Activated CD8-positive, alpha-beta T cell treated with anti-CD3 and anti-CD28 coated beads for 36 hours (primary cell): ENCODE measurements around the gene IMMT. TPM values are rescaled to one million over a fixed set of nuclear protein-coding genes. Genes with fewer than 3 reads are reported as not detected.

ENCODE experiments used
- ATAC-seq: fragments of 200-7000 bp; cut with Tn5 transposase; one replicate; pipeline ENCODE4 v1.10.0; 2021; ENCODE audit warnings: mild to moderate bottlenecking, moderate library complexity
- CTCF ChIA-PET: fragments of 350-600 bp; sonication (Branson Sonifier 250); formaldehyde crosslinking; loops from one replicate; lab custom pipeline; 2021; ENCODE audit warnings: antibody characterized with exemption; lab: Charles Lee
- POLR2A ChIA-PET: fragments of 350-600 bp; sonication (Branson Sonifier 250); formaldehyde crosslinking; loops from one replicate; lab custom pipeline; 2021; ENCODE audit warnings: antibody characterized with exemption; lab: Charles Lee
- DNase-seq: peaks from one replicate; pipeline ENCODE4 v3.0.0-alpha.2; 2020
- H3K27ac Mint-ChIP-seq: one replicate; pipeline ENCODE4 v1.8.0; 2021; ENCODE audit warnings: mild to moderate bottlenecking, mixed read lengths
- H3K27me3 Mint-ChIP-seq: one replicate; pipeline ENCODE4 v1.8.0; 2021; ENCODE audit warnings: mixed read lengths
- H3K36me3 Mint-ChIP-seq: one replicate; pipeline ENCODE4 v1.8.0; 2021; ENCODE audit warnings: low read depth, mixed read lengths
- H3K4me1 Mint-ChIP-seq: one replicate; pipeline ENCODE4 v1.8.0; 2021; ENCODE audit warnings: low read depth, mixed read lengths
- H3K4me3 Mint-ChIP-seq: one replicate; pipeline ENCODE4 v1.8.0; 2021; ENCODE audit warnings: mild to moderate bottlenecking, moderate library complexity, mixed read lengths
- H3K9me3 Mint-ChIP-seq: one replicate; pipeline ENCODE4 v1.8.0; 2021; ENCODE audit warnings: mixed read lengths
- CTCF ChIP-seq: fragments of 200-600 bp; IDR thresholded peaks from one replicate; pipeline ENCODE4 v1.8.0; 2022; ENCODE audit warnings: antibody characterized with exemption, mild to moderate bottlenecking
- intact Hi-C: fragments of 100-400 bp; cut with micrococcal nuclease; formaldehyde crosslinking; loops from one replicate; pipeline ENCODE4 v1.10.0; 2022
- total RNA-seq, 2 experiments: library from RNA; stranded (reverse); gene quantifications; one replicate each; pipeline ENCODE4 v1.2.3, GENCODE V29; 2021

The IMMT gene
- total RNA-seq, 2 experiments from 2014 or later = 143 to 144 TPM

- ChIA-PET POLR2A (interaction anchor here (0.6 to 0.7 kb wide), 2 partner anchors 9 to 530 kb away, joined by 3 read pairs; no protein-coding TSS in a partner anchor), CTCF (interaction anchor here (0.7 to 4.0 kb wide), 3 partner anchors 9 to 29 kb away, joined by 3 to 19 read pairs (median 3); no protein-coding TSS in a partner anchor)
- H3K4me1 Mint-ChIP-seq = peaks cover 6% of the 10 kb centered on the region
- DNase-seq (no peak), ATAC-seq (no peak)
- no peaks in the 10 kb centered on the region for H3K36me3 Mint-ChIP-seq
- no peak overlapping the region for H3K27ac Mint-ChIP-seq
- H3K27me3 Mint-ChIP-seq = peaks cover 3% of the 10 kb centered on the region
- no peak for TF ChIP-seq CTCF
- intact Hi-C loops = no loop called here
- no peak overlapping the region for H3K4me3 Mint-ChIP-seq
- no peaks in the 10 kb centered on the region for H3K9me3 Mint-ChIP-seq
Observed at GRCh38 chr2:86235196-86235980, 40.1 kb upstream of the IMMT start.

DNA sequence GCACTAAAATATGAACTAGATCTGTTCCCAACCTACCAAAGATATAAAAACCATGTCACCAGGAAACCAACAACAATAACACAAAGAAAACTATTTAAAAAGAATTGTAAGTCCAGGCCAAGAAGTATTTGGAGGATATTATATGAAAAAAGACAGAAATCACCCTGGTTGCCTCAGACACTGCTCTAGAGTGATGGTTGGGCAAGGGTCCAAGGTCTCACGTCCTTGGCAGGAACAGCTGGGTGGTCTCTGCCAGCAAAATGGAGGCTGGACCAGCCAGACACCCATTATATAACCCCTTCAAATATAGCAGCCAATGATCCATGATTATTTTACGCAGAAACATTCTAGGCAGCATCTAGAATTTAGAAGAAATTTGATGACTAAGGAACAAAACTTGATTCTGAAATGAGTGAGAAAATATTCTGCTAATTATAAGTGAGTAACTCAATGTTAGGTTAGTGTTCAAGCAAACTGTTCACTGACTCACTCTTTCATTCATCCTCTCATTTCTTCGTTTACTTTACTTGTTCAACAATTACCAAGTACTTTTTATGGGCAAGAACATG, 39.4 kb upstream of the IMMT start:
- Mint-ChIP-seq H3K27me3 (peaks cover 3% of the 10 kb centered on the region), H3K9me3 (no peaks in the 10 kb centered on the region), H3K4me1 (peaks cover 6% of the 10 kb centered on the region), H3K27ac (no peak overlapping the region), H3K4me3 (no peak overlapping the region), H3K36me3 (no peaks in the 10 kb centered on the region)
- POLR2A ChIA-PET = no interaction called here
- TF ChIP-seq CTCF = no peak
- no peak for DNase-seq
- intact Hi-C loops = no loop called here
- ATAC-seq = no peak
- CTCF ChIA-PET = interaction anchor here (1.2 to 4.0 kb wide), 2 partner anchors 9 to 14 kb away, joined by 3 to 19 read pairs; no protein-coding TSS in a partner anchor

GRCh38 chr2:86233436-86233835, 38.2 kb upstream of the IMMT start:
- ATAC-seq = no peak
- H3K36me3 Mint-ChIP-seq = no peaks in the 10 kb centered on the region
- CTCF ChIA-PET = no interaction called here
- H3K4me1 Mint-ChIP-seq = peaks cover 3% of the 10 kb centered on the region
- no peak overlapping the region for H3K27ac Mint-ChIP-seq
- no peaks in the 10 kb centered on the region for H3K9me3 Mint-ChIP-seq
- peaks cover 3% of the 10 kb centered on the region for H3K27me3 Mint-ChIP-seq
- no peak overlapping the region for H3K4me3 Mint-ChIP-seq
- no peak for DNase-seq
- no peak for TF ChIP-seq CTCF
- intact Hi-C loops = no loop called here
- POLR2A ChIA-PET = no interaction called here

DNA sequence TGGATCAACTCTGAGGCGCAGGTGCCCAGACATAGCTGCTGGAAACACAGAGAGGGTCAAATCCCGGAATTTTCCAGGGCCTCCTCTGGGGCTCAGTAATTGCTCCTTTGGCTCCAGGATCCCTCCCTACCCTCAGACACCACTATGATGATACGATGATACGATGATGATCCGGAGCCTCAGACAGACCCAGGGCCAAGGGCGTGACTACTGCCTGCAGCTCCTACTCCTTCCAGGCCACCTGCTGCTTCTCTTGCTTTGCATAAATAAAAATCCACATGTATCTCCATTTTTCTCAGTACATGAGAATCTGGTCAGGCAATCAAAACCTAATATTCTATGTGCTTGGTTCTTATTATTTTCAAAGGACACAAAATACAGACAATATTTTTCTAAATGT, 37.6 kb upstream of the IMMT start:
- TF ChIP-seq CTCF = no peak

DNA sequence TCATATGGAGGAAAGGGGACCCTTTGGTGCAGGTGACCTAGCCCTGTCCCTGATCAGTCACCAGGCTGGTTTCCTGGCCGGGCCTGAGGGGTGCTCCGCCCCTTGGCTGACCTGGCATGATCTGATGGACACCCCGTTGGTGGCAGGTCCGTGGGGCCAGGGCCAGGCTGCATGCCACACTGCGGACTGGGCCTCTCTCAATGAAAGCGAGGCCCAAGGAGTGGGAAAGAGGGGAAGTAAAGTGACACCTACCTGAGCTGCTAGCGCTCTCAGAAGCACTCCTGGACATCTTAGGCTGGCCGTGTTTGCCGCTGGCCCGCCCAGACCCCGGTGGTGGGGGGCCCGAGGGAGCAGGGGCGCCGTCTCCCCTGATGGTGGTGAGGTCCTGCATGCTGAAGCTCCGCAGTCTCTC, 37.1 kb upstream of the IMMT start:
- no peak for TF ChIP-seq CTCF
- DNase-seq (no peak), ATAC-seq (no peak)
- peaks cover 3% of the 10 kb centered on the region for H3K27me3 Mint-ChIP-seq
- ChIA-PET CTCF (interaction anchor here (1.2 kb wide), 1 partner anchor 11 kb away, joined by 5 read pairs; no protein-coding TSS in a partner anchor), POLR2A (no interaction called here)
- no peak overlapping the region for H3K27ac Mint-ChIP-seq
- intact Hi-C loops = no loop called here
- H3K9me3 Mint-ChIP-seq = no peaks in the 10 kb centered on the region
- no peaks in the 10 kb centered on the region for H3K36me3 Mint-ChIP-seq
- no peaks in the 10 kb centered on the region for H3K4me1 Mint-ChIP-seq
- no peak overlapping the region for H3K4me3 Mint-ChIP-seq

More for the DNA sequence above, 37.6 kb upstream of the IMMT start:
- intact Hi-C loops = no loop called here
- Mint-ChIP-seq H3K4me1 (no peaks in the 10 kb centered on the region), H3K27ac (no peak overlapping the region), H3K27me3 (peaks cover 3% of the 10 kb centered on the region), H3K36me3 (no peaks in the 10 kb centered on the region), H3K4me3 (no peak overlapping the region), H3K9me3 (no peaks in the 10 kb centered on the region)
- no peak for ATAC-seq
- CTCF ChIA-PET = interaction anchor here (1.2 kb wide), 1 partner anchor 11 kb away, joined by 5 read pairs; no protein-coding TSS in a partner anchor
- POLR2A ChIA-PET = no interaction called here
- DNase-seq = no peak
